Daoy (cell line): ENCODE data around the gene PRSS33. TPM values are rescaled to one million over a fixed set of nuclear protein-coding genes. Genes with fewer than 3 reads are reported as not detected.

Experiments used
- DNase-seq: peaks from one replicate; pipeline ENCODE4 v3.0.0-alpha.2; 2015; ENCODE audit warnings: low read depth
- total RNA-seq: library from RNA; depleted of rRNA; stranded (reverse); fragments of >200 nt; shearing (Covaris generic); gene quantifications from 2 replicates; pipeline ENCODE4 v1.2.3, GENCODE V29; 2014; rRNA removed

The PRSS33 gene
- total RNA-seq, 1 experiment from 2014 or later: not detected

GRCh38 chr16:2741168-2741567 is 46.2 kb downstream of the PRSS33 start:
- DNase-seq: no peak

GRCh38 chr16:2740476-2740875 is 46.9 kb downstream of the PRSS33 start:
- no peak for DNase-seq

DNA sequence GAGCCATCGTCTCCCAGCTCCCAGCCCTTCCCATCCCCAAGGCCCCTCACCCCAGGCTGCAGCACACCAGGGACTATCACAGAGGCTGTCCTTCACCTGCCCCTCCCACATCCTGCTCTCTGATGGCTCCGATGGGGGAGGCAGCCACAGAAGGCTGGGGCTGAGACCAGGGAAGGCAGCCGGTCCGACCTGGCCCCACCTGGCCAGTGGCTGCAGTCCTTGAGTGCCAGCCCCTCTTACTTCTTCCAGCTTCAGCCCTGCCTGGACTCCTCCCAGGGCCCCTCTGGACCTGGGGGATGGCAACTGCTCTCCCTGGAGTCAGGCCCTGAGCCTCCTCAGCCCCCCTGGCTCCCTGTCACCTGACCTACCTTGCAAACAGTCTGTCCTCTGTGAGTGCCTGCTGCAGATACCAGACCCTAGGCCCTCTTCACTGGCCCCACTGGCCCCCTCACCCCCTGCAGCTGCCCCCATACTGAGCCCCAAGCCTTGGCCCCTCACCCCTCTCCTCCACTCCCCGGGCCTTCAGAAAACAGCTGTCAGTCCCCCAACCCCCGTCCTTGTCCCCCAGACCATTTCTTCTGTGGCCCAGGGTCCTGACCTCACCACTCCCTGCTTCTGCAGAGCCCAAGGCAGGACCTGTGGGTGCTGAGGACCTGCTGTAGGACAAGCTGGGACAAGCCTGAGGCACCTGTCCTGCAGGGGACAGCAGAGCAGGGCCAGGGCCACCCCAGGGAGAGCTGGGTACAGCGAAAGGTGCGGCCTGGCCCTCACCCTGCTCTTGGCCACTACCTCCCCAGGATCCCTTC is 47.5 kb downstream of the PRSS33 start:
- no peak for DNase-seq

DNA sequence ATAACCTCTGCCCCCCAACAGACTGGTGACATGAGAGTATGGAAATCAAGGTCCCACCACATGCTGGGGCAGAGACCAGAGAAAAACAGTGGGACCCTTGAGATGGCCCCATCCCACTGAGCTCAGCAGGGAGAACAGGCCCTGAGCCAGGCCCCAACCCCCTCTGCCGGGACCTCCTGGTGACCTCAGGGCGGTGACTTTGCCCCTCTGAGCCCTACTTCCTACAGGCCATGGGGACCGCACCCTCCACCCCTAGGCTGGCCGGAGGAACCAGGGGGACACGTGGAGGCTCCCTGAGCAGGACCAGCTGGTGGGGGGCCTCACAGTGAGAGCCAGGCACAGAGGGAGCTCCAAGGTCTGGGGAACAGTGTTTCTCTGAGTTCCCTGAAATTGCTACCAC is 48.7 kb downstream of the PRSS33 start:
- no peak for DNase-seq

- no peak for DNase-seq
Measured at GRCh38 chr16:2737895-2738418, 49.4 kb downstream of the PRSS33 start.

- DNase-seq: no peak
Measured at GRCh38 chr16:2737238-2737605, 50.1 kb downstream of the PRSS33 start.

GRCh38 chr16:2736476-2737237 is 50.7 kb downstream of the PRSS33 start:
- no peak for DNase-seq

- DNase-seq: no peak
Measured at GRCh38 chr16:2734844-2735515, 52.4 kb downstream of the PRSS33 start.

Other genes starting within 250 kb of the PRSS33 start
- gene PDPK1, start 249.5 kb downstream of the PRSS33 start, total RNA-seq: 10.5 and 12.8 TPM in 2 replicates
- 22.9 and 27.4 TPM in 2 replicates for gene KCTD5, start 105.0 kb downstream of the PRSS33 start, total RNA-seq
- gene PRSS27, start 67.3 kb downstream of the PRSS33 start, total RNA-seq: 0.06 TPM in 1 of 2 replicates, not detected in the other
- 18.3 and 32.6 TPM in 2 replicates for gene SRRM2, start 34.9 kb downstream of the PRSS33 start, total RNA-seq
- 200 and 262 TPM in 2 replicates for gene ELOB, start 10.3 kb downstream of the PRSS33 start, total RNA-seq
- not detected in 2 replicates for gene PRSS41, start 10.9 kb upstream of the PRSS33 start, total RNA-seq
- not detected in 2 replicates for gene PRSS21, start 29.7 kb upstream of the PRSS33 start, total RNA-seq
- 0.17 and 2.0 TPM in 2 replicates for gene ZG16B, start 42.7 kb upstream of the PRSS33 start, total RNA-seq
- gene PRSS22, start 70.6 kb upstream of the PRSS33 start, total RNA-seq: 0.11 TPM in 1 of 2 replicates, not detected in the other
- gene FLYWCH2, start 95.7 kb upstream of the PRSS33 start, total RNA-seq: 28.3 and 71.6 TPM in 2 replicates
- 32.3 and 42.3 TPM in 2 replicates for gene FLYWCH1, start 124.4 kb upstream of the PRSS33 start, total RNA-seq
- gene KREMEN2, start 176.7 kb upstream of the PRSS33 start, total RNA-seq: 0.39 and 1.3 TPM in 2 replicates
- 15.3 and 20.5 TPM in 2 replicates for gene PAQR4, start 181.8 kb upstream of the PRSS33 start, total RNA-seq
- 48.6 and 70.3 TPM in 2 replicates for gene PKMYT1, start 192.9 kb upstream of the PRSS33 start, total RNA-seq
- not detected in 2 replicates for gene CLDN9, start 225.4 kb upstream of the PRSS33 start, total RNA-seq
- gene CLDN6, start 230.6 kb upstream of the PRSS33 start, total RNA-seq: not detected in 2 replicates
- 307 and 390 TPM in 2 replicates for gene TNFRSF12A, start 232.8 kb upstream of the PRSS33 start, total RNA-seq
- 1.8 and 4.7 TPM in 2 replicates for gene HCFC1R1, start 236.4 kb upstream of the PRSS33 start, total RNA-seq
- gene THOC6, start 236.5 kb upstream of the PRSS33 start, total RNA-seq: 24.0 and 25.5 TPM in 2 replicates
- not detected in 2 replicates for gene BICDL2, start 249.4 kb upstream of the PRSS33 start, total RNA-seq